Neural cell (in vitro differentiated cells): ENCODE results near the gene SCN7A.
"Not testable (repeated sequence)": the region's sequence is repeated elsewhere in the genome, so short reads cannot be mapped to it uniquely, and the experiment has no call there.

ENCODE experiments used
- EP300 ChIP-seq: fragments of 450-650 bp; conservative IDR thresholded peaks from 2 replicates; pipeline ENCODE4 v1.6.1; 2014; ENCODE audit warnings: antibody characterized with exemption, mild to moderate bottlenecking, moderate library complexity; ENCODE audit not compliant: poor library complexity, severe bottlenecking
- EZH2 ChIP-seq: fragments of 200-600, 300-800 bp; shearing (Covaris generic), sonication (generic); IDR thresholded peaks from 2 replicates; pipeline ENCODE4 v1.6.1; 2014; ENCODE audit warnings: antibody characterized with exemption, low read length, borderline replicate concordance, mild to moderate bottlenecking; ENCODE audit not compliant: insufficient read depth, poor library complexity, severe bottlenecking
- MXI1 ChIP-seq: fragments of 450-650 bp; conservative IDR thresholded peaks from 2 replicates; pipeline ENCODE4 v1.6.1; 2014; ENCODE audit warnings: antibody characterized with exemption, mild to moderate bottlenecking; ENCODE audit not compliant: poor library complexity, severe bottlenecking
- POLR2AphosphoS5 ChIP-seq: IDR thresholded peaks from 2 replicates; pipeline ENCODE4 v1.6.1; 2012
- RAD21 ChIP-seq: fragments of 450-650 bp; conservative IDR thresholded peaks from 2 replicates; pipeline ENCODE4 v1.6.1; 2014; ENCODE audit warnings: antibody characterized with exemption, mild to moderate bottlenecking, moderate library complexity
- SMC3 ChIP-seq: fragments of 450-650 bp; conservative IDR thresholded peaks from 2 replicates; pipeline ENCODE4 v1.6.1; 2014; ENCODE audit warnings: antibody characterized with exemption, mild to moderate bottlenecking, moderate library complexity; ENCODE audit not compliant: poor library complexity
- TAF1 ChIP-seq: IDR thresholded peaks from 2 replicates; pipeline ENCODE4 v1.6.1; 2012; ENCODE audit warnings: low read depth
- TF ChIP-seq, protein P1 (sequence below): fragments of 450-650 bp; IDR thresholded peaks from 2 replicates; pipeline ENCODE4 v1.5.1; 2014; ENCODE audit warnings: antibody characterized with exemption, mild to moderate bottlenecking, moderate library complexity; ENCODE audit not compliant: poor library complexity, severe bottlenecking
- TF ChIP-seq, protein P2 (sequence below): IDR thresholded peaks from 2 replicates; pipeline ENCODE4 v1.6.1; 2012; ENCODE audit warnings: borderline replicate concordance

DNA sequence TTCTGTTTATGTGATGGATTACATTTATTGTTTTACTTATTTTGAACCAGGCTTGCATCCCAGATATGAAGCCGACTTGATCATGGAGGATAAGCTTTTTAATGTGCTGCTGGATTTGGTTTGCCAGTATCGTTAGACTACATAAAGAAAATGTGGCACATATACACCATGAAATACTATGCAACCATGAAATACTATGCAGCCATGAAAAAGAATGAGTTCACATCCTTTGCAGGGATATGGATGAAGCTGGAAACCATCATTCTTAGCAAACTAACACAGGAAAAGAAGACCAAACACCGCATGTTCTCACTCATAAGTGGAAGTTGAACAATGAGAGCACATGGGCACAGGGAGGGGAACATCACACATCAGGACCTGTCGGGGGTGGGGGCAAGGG, 38.2 kb downstream of the SCN7A start:
- TF ChIP-seq, protein P1, sequence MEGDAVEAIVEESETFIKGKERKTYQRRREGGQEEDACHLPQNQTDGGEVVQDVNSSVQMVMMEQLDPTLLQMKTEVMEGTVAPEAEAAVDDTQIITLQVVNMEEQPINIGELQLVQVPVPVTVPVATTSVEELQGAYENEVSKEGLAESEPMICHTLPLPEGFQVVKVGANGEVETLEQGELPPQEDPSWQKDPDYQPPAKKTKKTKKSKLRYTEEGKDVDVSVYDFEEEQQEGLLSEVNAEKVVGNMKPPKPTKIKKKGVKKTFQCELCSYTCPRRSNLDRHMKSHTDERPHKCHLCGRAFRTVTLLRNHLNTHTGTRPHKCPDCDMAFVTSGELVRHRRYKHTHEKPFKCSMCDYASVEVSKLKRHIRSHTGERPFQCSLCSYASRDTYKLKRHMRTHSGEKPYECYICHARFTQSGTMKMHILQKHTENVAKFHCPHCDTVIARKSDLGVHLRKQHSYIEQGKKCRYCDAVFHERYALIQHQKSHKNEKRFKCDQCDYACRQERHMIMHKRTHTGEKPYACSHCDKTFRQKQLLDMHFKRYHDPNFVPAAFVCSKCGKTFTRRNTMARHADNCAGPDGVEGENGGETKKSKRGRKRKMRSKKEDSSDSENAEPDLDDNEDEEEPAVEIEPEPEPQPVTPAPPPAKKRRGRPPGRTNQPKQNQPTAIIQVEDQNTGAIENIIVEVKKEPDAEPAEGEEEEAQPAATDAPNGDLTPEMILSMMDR = not testable (repeated sequence)
- TF ChIP-seq POLR2AphosphoS5, EP300, EZH2, SMC3, TAF1, MXI1, RAD21: not testable (repeated sequence)
- TF ChIP-seq, protein P2, sequence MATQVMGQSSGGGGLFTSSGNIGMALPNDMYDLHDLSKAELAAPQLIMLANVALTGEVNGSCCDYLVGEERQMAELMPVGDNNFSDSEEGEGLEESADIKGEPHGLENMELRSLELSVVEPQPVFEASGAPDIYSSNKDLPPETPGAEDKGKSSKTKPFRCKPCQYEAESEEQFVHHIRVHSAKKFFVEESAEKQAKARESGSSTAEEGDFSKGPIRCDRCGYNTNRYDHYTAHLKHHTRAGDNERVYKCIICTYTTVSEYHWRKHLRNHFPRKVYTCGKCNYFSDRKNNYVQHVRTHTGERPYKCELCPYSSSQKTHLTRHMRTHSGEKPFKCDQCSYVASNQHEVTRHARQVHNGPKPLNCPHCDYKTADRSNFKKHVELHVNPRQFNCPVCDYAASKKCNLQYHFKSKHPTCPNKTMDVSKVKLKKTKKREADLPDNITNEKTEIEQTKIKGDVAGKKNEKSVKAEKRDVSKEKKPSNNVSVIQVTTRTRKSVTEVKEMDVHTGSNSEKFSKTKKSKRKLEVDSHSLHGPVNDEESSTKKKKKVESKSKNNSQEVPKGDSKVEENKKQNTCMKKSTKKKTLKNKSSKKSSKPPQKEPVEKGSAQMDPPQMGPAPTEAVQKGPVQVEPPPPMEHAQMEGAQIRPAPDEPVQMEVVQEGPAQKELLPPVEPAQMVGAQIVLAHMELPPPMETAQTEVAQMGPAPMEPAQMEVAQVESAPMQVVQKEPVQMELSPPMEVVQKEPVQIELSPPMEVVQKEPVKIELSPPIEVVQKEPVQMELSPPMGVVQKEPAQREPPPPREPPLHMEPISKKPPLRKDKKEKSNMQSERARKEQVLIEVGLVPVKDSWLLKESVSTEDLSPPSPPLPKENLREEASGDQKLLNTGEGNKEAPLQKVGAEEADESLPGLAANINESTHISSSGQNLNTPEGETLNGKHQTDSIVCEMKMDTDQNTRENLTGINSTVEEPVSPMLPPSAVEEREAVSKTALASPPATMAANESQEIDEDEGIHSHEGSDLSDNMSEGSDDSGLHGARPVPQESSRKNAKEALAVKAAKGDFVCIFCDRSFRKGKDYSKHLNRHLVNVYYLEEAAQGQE = not testable (repeated sequence)
